ENCODE data around the gene TSPAN5. TPM values are rescaled to one million over a fixed set of nuclear protein-coding genes. Genes with fewer than 3 reads are reported as not detected.

Gene TSPAN5
- total and polyA plus RNA-seq, 2 donors from 2014 or later: 6.8 to 13.8 TPM

- no peak overlapping the region for H3K27ac ChIP-seq (ENCODE audit: low read depth in 2 of 2, low read length in 2 of 2)
- DNase-seq (no peak), FAIRE-seq (no peak)
- no peak overlapping the region for H3K4me3 ChIP-seq (ENCODE audit: low read length in 3 of 3)
- no peak overlapping the region for H3K9ac ChIP-seq (ENCODE audit: low read length in 3 of 3)
- intact Hi-C loops (cut with DNase I): no loop called here
- no peaks in the 10 kb centered on the region for H3K36me3 ChIP-seq (ENCODE audit: control insufficient read depth in 2 of 3, insufficient read depth in 3 of 3, low read length in 3 of 3)
- TF ChIP-seq CTCF (IDR thresholded peaks at IDR 0.05; ENCODE audit: borderline replicate concordance, extremely low read depth, insufficient read depth): no peak
- H3K27me3 ChIP-seq (ENCODE audit: control insufficient read depth, insufficient read depth, low read length): no peaks in the 10 kb centered on the region
- no peaks in the 10 kb centered on the region for H3K4me1 ChIP-seq (ENCODE audit: control insufficient read depth in 2 of 3, insufficient read depth in 2 of 3, low read depth in 1 of 3, low read length in 3 of 3)
- no peaks in the 10 kb centered on the region for H3K9me3 ChIP-seq (ENCODE audit: control insufficient read depth in 2 of 3, insufficient read depth in 1 of 3, low read length in 3 of 3)
Observed at GRCh38 chr4:98624144-98624543, 34.3 kb downstream of the TSPAN5 start.

GRCh38 chr4:98623126-98623802 lies 35.1 kb downstream of the TSPAN5 start:
- FAIRE-seq (no peak), DNase-seq (no peak)
- TF ChIP-seq CTCF (IDR thresholded peaks at IDR 0.05; ENCODE audit: borderline replicate concordance, extremely low read depth, insufficient read depth): no peak
- Histone ChIP-seq H3K9me3 (ENCODE audit: control insufficient read depth in 2 of 3, insufficient read depth in 1 of 3, low read length in 3 of 3) (no peaks in the 10 kb centered on the region), H3K27ac (ENCODE audit: low read depth in 2 of 2, low read length in 2 of 2) (no peak overlapping the region), H3K9ac (ENCODE audit: low read length in 3 of 3) (no peak overlapping the region), H3K4me1 (ENCODE audit: control insufficient read depth in 2 of 3, insufficient read depth in 2 of 3, low read depth in 1 of 3, low read length in 3 of 3) (no peaks in the 10 kb centered on the region), H3K27me3 (ENCODE audit: control insufficient read depth, insufficient read depth, low read length) (no peaks in the 10 kb centered on the region), H3K4me3 (ENCODE audit: low read length in 3 of 3) (no peak overlapping the region), H3K36me3 (ENCODE audit: control insufficient read depth in 2 of 3, insufficient read depth in 3 of 3, low read length in 3 of 3) (no peaks in the 10 kb centered on the region)
- intact Hi-C loops (cut with DNase I): no loop called here

GRCh38 chr4:98620087-98620784 lies 38.2 kb downstream of the TSPAN5 start:
- no peak for TF ChIP-seq CTCF (IDR thresholded peaks at IDR 0.05; ENCODE audit: borderline replicate concordance, extremely low read depth, insufficient read depth)
- H3K9me3 ChIP-seq (ENCODE audit: control insufficient read depth in 2 of 3, insufficient read depth in 1 of 3, low read length in 3 of 3): no peaks in the 10 kb centered on the region
- H3K4me3 ChIP-seq (ENCODE audit: low read length in 3 of 3): no peak overlapping the region
- intact Hi-C loops (cut with DNase I): no loop called here
- DNase-seq (no peak), FAIRE-seq (no peak)
- no peaks in the 10 kb centered on the region for H3K4me1 ChIP-seq (ENCODE audit: control insufficient read depth in 2 of 3, insufficient read depth in 2 of 3, low read depth in 1 of 3, low read length in 3 of 3)
- H3K27ac ChIP-seq (ENCODE audit: low read depth in 2 of 2, low read length in 2 of 2): no peak overlapping the region
- H3K27me3 ChIP-seq (ENCODE audit: control insufficient read depth, insufficient read depth, low read length): no peaks in the 10 kb centered on the region
- no peaks in the 10 kb centered on the region for H3K36me3 ChIP-seq (ENCODE audit: control insufficient read depth in 2 of 3, insufficient read depth in 3 of 3, low read length in 3 of 3)
- H3K9ac ChIP-seq (ENCODE audit: low read length in 3 of 3): no peak overlapping the region
